BJ (cell line): ENCODE measurements around the gene SLMAP. TPM values are rescaled to one million over a fixed set of nuclear protein-coding genes. Genes with fewer than 3 reads are reported as not detected.

Experiments used
- CTCF ChIA-PET: fragments of 350-600 bp; formaldehyde crosslinking; extraction: SDS; loops from one replicate; lab custom pipeline; 2021; ENCODE audit warnings: antibody characterized with exemption, inconsistent platforms; lab: Yijun Ruan, JAX
- POLR2A ChIA-PET: fragments of 300-600 bp; sonication (Branson Sonifier 250); formaldehyde crosslinking; extraction: SDS; loops from one replicate; lab custom pipeline; 2021; ENCODE audit warnings: antibody characterized with exemption; lab: Charles Lee
- DNase-seq: peaks from one replicate; pipeline ENCODE4 v3.0.0-alpha.2; 2011; ENCODE audit warnings: low read depth
- H3K27me3 ChIP-seq: 2 replicates; pipeline ENCODE4 v1.6.0; 2011; ENCODE audit warnings: low read length; ENCODE audit not compliant: control insufficient read depth, insufficient read depth
- H3K36me3 ChIP-seq: 2 replicates; pipeline ENCODE4 v1.5.1; 2011; ENCODE audit warnings: low read length; ENCODE audit not compliant: control insufficient read depth, insufficient read depth
- H3K4me3 ChIP-seq: 2 replicates; pipeline ENCODE4 v1.5.1; 2011; ENCODE audit warnings: low read depth, mild to moderate bottlenecking, control low read depth, low read length
- polyA plus RNA-seq: library from polyadenylated mRNA; depleted of rRNA; stranded (reverse); fragments of >200 nt; gene quantifications from 2 replicates; pipeline ENCODE4 v1.2.3, GENCODE V29; 2011
- TF ChIP-seq, protein P1 (sequence below): IDR thresholded peaks from 2 replicates; pipeline ENCODE4 v1.5.1; 2011; ENCODE audit warnings: low read depth, mild to moderate bottlenecking, control low read depth, inconsistent platforms, low read length, moderate library complexity; ENCODE audit not compliant: insufficient read depth

The SLMAP gene
- polyA plus RNA-seq, 1 experiment: 24.1 TPM

GRCh38 chr3:57749542-57749941 lies 6.6 kb upstream of the SLMAP start:
- ChIA-PET POLR2A (no interaction called here), CTCF (interaction anchor here (0.8 kb wide), 1 partner anchor 9 kb away, joined by 3 read pairs; no protein-coding TSS in a partner anchor)
- TF ChIP-seq, protein P1, sequence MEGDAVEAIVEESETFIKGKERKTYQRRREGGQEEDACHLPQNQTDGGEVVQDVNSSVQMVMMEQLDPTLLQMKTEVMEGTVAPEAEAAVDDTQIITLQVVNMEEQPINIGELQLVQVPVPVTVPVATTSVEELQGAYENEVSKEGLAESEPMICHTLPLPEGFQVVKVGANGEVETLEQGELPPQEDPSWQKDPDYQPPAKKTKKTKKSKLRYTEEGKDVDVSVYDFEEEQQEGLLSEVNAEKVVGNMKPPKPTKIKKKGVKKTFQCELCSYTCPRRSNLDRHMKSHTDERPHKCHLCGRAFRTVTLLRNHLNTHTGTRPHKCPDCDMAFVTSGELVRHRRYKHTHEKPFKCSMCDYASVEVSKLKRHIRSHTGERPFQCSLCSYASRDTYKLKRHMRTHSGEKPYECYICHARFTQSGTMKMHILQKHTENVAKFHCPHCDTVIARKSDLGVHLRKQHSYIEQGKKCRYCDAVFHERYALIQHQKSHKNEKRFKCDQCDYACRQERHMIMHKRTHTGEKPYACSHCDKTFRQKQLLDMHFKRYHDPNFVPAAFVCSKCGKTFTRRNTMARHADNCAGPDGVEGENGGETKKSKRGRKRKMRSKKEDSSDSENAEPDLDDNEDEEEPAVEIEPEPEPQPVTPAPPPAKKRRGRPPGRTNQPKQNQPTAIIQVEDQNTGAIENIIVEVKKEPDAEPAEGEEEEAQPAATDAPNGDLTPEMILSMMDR: no peak
- Histone ChIP-seq H3K4me3 (no peak overlapping the region), H3K27me3 (peaks cover 2% of the 10 kb centered on the region; the same call in 1 of the 2 replicates), H3K36me3 (no peaks in the 10 kb centered on the region)
- DNase-seq: no peak

DNA sequence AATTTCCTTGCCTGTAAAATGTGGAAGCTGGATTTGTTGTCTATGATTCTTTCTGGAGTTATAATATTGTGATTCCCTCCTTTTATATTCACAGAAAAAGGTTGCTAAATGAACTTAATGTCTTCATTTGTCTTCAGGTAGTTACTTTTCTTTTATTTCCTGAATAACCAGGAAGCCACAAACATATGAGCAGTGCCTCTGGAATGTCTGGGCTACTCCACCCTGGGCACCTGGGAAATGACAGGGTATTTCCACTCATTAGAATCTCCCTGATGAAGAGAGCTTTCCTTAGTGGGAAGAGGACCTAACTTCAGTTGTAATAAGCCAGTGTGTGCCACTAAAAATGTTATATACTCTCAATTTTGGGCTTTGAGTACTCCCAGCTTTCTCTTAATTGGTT lies 3.8 kb upstream of the SLMAP start:
- TF ChIP-seq, protein P1: no peak
- DNase-seq: no peak
- no peak overlapping the region for H3K4me3 ChIP-seq
- ChIA-PET POLR2A (no interaction called here), CTCF (no interaction called here)
- H3K36me3 ChIP-seq: no peaks in the 10 kb centered on the region
- H3K27me3 ChIP-seq: no peaks in the 10 kb centered on the region

- POLR2A ChIA-PET: no interaction called here
- TF ChIP-seq, protein P1: no peak
- CTCF ChIA-PET: no interaction called here
- Histone ChIP-seq H3K36me3 (no peaks in the 10 kb centered on the region), H3K27me3 (no peaks in the 10 kb centered on the region), H3K4me3 (no peak overlapping the region)
- no peak for DNase-seq
Measured at GRCh38 chr3:57753016-57753415, 3.1 kb upstream of the SLMAP start.

DNA sequence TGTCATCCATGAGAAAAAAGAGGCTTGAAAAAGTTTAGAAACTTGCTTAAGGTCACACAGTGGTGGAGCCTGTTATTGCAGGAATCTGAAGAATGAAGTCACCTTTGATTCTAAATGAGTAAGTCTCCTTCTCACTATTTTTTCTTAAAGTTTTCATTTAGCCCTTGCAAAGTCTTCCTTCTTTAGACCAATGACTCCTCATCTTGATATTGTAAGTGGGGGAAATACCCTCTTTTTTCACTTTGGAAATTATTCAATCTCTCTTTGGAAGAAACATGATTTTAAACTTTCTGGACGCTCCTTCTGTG lies 787 bp upstream of the SLMAP start:
- peak overlapping the region; percentile 98 for H3K4me3 ChIP-seq
- no peak for DNase-seq
- H3K27me3 ChIP-seq: no peaks in the 10 kb centered on the region
- ChIA-PET CTCF (interaction anchor here (0.6 to 1.2 kb wide), 2 partner anchors 55 to 98 kb away, joined by 3 read pairs; no protein-coding TSS in a partner anchor), POLR2A (interaction anchor here (0.6 to 1.2 kb wide), 2 partner anchors 158 to 565 kb away, joined by 6 to 7 read pairs; partner anchors contain the start of gene ARF4)
- TF ChIP-seq, protein P1: no peak
- H3K36me3 ChIP-seq: peaks cover under 1% of the 10 kb centered on the region; the same call in 1 of the 2 replicates

GRCh38 chr3:57756528-57757401 lies 656 bp downstream of the SLMAP start:
- no peak for DNase-seq
- TF ChIP-seq, protein P1: no peak
- Histone ChIP-seq H3K4me3 (peak overlapping the region; percentile 98), H3K27me3 (no peaks in the 10 kb centered on the region), H3K36me3 (peaks cover 3% of the 10 kb centered on the region; the same call in 1 of the 2 replicates)
- POLR2A ChIA-PET: interaction anchor here (1.2 kb wide), 1 partner anchor 160 kb away, joined by 6 read pairs; the partner anchor contains the start of gene ARF4
- CTCF ChIA-PET: interaction anchor here (1.2 kb wide), 1 partner anchor 54 kb away, joined by 3 read pairs; no protein-coding TSS in a partner anchor
